Adrenal gland (tissue), 5 donors: ENCODE data around the gene NHERF1.

Experiments
- CTCF ChIP-seq, 6 experiments: fragments of 450-650 bp in 4 of 6; fragments of 200-600 bp in 2 of 6; sonication (generic) in 1 of 6; IDR thresholded peaks; 1 replicate in 5 of 6; 2 replicates in 1 of 6; pipeline versions ENCODE4 v1.5.1 to v1.8.0; 2016 to 2021; ENCODE audit warnings: antibody characterized with exemption in 6 of 6, mild to moderate bottlenecking in 2 of 6, moderate library complexity in 1 of 6
- POLR2A ChIP-seq, 2 donors: fragments of 450-650 bp; IDR thresholded peaks; one replicate each; pipeline ENCODE4 v1.6.1; 2017; ENCODE audit warnings: antibody characterized with exemption in 2 of 2, mild to moderate bottlenecking in 2 of 2, moderate library complexity in 1 of 2
- donor health status: DM: no; HTN: no; CAD: no.

GRCh38 chr17:74728033-74728701 is 20.3 kb upstream of the NHERF1 start:
- no peak for TF ChIP-seq CTCF (IDR thresholded peaks at IDR 0.05)
- TF ChIP-seq POLR2A (IDR thresholded peaks at IDR 0.05): no peak
